CD4-positive, alpha-beta T cell treated with Interferon gamma for 1 hour (primary cell): ENCODE data around the gene ADPRH.
A peak's percentile ranks its signal among the peaks of the same experiment; 100 is the strongest.
"Not testable (repeated sequence)": the region's sequence is repeated elsewhere in the genome, so short reads cannot be mapped to it uniquely, and the experiment has no call there.

Source experiments
- DNase-seq: peaks from one replicate; pipeline ENCODE4 v3.0.0-alpha.2; 2020

Gene ADPRH

DNA sequence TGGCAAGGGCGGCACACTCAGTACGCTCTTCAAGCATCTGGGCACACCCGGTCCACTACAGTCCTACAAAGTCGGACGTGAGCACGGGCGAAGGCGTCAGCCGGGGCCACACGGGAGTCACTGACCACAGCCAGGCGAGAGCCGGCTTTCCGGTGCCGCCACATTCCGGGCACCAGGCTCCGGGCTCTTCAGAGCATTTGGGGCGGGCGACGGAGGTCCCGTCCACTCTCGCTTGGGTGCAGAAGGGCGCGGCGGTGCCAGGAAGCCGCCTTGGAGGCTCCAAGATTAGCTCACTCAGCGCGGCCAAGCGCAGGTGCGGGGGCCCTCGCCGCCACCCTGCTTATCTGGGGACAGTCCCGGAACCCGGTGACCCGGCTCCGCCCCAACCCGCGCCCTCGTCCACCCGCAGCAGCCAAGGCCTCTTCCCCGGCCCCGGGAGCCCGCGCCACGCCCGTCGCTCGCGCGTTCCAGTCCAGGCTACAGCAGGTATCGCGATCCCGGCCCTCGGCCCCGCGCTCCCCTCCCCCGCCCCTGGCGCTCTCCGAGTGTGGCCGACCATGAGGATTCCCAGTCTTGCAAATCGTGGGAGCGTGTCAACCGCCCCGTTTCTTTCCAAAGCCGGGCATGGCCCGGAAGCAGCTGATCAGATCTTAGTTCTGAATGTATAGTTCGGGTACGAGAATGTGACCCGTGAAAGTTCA is at the start of gene ADPRH:
Gene ADPRH, plus strand, starts transcription at position 127 of the 701 bp plus-strand sequence. CDS start 2,678 bp downstream, outside the sequence.
- peak; percentile 67 for DNase-seq

DNA sequence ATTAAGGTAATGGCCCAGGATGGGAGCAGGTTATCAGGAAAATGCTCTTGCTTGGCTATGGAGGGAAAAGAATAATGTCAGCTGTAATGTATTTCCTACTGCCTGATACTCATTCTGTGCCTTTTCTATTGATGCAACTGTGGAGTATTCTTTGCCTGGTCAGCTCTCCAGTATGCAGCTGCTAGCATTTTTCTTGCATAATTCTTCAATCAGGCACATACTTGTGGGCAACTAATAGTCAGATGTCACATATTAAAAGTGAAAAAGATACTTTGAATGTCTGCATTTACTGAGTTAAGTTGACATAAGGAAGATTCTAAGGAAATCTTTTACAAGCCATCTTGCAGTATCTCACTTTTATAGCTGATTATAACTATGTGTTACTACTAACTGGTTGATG is 49.4 kb upstream of the ADPRH start:
- DNase-seq = no peak

DNA sequence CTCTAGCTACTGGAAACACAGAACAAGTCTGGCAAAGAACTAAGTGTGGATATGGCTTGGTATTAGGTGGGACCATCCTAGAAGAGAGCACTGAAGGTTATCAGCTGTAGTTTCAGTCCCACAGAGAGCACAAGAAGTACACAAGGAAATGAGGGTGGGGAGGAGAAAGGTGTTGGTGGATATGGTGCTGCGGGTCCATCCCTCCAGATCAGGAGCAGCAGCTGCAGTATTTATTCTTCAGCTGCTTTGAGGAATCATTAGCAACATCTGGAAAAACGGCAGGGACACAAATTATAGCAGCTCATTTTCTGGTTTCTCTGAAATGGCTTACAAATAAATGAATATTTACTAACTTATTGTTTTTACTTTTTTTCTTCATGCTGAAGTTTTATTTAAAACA is 48.8 kb upstream of the ADPRH start:
- no peak for DNase-seq

- DNase-seq = no peak
Observed at GRCh38 chr3:119531151-119531550, 48.1 kb upstream of the ADPRH start.

DNA sequence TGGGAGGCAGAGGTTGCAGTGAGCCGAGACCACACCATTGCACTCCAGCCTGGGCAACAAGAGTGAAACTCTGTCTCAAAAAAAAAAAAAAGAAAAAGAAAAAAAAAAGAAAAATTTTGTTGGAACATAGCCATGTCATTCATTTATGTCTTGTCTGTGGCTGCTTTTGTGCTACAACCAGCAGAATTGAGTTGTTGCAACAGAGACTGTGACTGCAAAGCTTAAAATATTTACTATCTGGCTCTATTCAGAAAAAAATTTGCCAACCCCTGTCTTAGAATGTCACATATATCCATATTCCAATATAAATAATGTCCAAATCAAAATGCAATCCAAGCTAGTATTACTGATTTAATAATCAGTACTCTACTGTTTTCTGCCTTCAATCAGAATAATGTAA is 45.0 kb upstream of the ADPRH start:
- DNase-seq = no peak

GRCh38 chr3:119536757-119537156 is 42.5 kb upstream of the ADPRH start:
- no peak for DNase-seq

DNA sequence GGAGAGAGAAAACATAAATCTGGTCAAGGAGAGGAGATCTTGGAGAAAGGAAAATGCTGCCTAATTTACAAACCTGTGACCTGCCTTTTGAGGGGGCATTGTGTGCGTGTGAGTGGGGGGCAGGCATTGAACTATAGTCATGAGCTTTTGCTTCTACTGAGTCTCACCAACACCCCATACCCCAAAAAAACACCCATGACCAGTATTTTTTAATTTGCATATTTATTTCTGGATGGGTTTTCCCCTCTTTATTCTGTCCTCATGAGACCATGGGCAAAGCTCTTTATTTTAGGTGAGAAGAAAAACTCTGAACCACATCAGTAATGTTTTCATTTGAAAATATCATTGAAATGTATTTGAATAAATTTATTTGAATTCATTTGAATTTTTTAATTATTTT is 40.5 kb upstream of the ADPRH start:
- DNase-seq = no peak

- DNase-seq = no peak
Observed at GRCh38 chr3:119541547-119541946, 37.7 kb upstream of the ADPRH start.

- DNase-seq = no peak
Observed at GRCh38 chr3:119542168-119542767, 37.0 kb upstream of the ADPRH start.

DNA sequence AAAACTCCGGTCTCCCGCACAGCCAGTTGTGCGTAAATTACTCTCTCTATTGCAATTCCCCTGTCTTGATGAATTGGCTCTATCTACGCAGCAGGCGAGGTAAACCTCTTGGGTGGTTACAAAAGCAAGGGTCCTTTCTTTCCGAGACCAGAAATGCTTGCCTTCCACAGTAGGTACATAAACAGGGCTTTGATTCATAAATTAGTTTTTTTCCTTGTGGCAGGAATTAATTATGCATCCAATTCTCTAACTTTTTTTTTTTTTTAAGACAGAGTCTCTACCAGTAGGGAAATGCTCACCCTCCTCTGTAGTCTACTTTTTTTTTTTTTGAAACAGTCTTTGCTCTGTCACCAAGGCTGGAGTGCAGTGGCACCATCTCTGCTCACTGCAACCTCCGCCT is 36.1 kb upstream of the ADPRH start:
- DNase-seq = no peak

DNA sequence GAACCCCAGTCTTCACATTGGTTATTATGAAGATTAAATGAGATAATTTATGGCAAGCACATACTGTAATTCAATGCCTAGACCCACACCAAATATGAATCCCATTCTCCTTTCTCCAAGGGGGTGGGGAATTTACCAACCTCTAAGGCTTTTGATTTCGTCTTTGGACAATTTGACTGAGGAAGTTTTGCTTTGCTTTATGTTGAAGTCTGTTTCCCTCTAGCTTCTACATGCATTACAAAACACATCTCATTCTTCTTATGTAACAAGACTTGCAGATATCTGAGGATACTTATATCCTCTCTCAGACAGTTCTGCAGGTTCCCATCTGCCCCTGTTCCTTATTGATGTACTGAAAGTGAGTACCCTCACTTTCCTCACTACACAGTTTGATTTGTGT is 32.1 kb upstream of the ADPRH start:
- DNase-seq = no peak

DNA sequence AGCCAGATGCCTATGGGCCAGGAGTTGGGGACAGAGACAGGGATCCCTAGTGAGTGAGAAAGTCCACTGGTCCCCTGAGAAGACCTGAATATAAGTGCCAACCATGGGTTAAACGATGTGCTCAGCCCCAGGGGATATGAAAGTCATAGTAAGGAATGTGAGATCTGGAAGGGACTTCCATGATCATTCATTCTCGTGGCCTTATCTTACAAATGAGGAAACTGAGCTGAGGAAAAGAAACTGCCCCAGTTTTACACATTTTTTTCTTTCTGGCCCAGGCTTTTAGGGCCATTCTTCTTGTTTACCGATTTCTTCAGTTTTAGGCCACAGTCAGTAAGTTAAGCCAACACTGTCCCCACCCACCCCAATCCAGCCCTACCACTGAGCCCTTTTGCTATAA is 31.0 kb upstream of the ADPRH start:
- DNase-seq = no peak

- no peak for DNase-seq
Observed at GRCh38 chr3:119550192-119550910, 28.9 kb upstream of the ADPRH start.

DNA sequence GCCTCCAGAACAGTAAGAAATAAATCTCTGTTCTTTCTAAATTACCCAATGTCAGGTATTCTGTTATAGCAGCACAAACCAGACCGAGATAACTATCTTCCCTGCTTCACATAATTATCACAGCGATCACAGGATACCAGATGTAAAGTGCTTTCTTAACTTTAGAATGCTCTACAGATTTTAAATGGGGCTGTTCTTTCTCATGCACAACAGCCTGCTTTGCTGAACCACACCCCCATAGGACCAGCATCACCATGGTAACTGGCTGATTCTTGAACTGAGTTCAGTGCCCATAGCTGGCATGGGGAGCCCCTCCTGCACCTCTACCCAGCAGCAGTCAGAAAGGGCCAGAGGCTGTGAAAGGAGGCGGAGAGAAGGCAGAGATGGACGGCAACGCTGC is 27.7 kb upstream of the ADPRH start:
- no peak for DNase-seq

DNA sequence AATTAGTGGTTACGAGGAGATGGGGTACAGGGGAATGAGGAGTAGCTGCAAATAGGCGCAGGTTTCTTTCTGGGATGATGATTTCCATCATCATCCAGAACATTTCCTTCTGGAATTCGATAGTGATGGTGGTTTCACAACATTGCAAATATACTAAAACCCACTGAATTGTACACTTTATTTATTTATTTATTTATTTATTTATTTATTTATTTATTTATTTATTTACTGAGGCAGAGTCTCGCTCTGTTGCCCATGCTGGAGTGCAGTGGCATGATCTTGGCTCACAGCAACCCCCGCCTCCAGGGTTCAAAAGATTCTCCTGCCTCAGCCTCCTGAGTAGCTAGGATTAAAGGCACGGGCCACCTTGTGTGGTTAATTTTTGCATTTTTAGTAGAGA is 26.4 kb upstream of the ADPRH start:
- not testable (repeated sequence) for DNase-seq

- DNase-seq = no peak
Observed at GRCh38 chr3:119553823-119554415, 25.4 kb upstream of the ADPRH start.

DNA sequence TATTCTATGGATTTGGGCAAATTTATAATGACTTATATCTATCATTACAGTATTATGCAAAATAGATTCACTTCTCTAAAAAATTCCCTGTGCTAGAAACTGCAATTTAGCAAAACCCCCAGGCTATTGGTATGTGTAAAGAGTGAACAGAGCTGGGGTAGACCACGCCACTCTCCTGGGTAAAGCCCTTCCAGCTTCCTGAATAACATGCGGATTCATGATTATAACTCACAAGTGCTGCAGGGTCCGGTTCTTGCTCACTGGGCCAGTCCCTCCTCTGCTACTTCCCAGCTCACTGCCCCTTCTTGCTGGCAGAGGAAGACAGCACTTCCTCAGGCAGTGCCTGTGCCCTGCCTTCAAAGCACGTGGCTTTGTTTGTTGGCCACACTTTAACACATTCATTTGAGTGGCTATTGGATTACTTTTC is 24.0 kb upstream of the ADPRH start:
- DNase-seq = peak; percentile 60

GRCh38 chr3:119555929-119556328 is 23.4 kb upstream of the ADPRH start:
- no peak for DNase-seq

GRCh38 chr3:119557192-119557876 is 22.0 kb upstream of the ADPRH start:
- DNase-seq = no peak

DNA sequence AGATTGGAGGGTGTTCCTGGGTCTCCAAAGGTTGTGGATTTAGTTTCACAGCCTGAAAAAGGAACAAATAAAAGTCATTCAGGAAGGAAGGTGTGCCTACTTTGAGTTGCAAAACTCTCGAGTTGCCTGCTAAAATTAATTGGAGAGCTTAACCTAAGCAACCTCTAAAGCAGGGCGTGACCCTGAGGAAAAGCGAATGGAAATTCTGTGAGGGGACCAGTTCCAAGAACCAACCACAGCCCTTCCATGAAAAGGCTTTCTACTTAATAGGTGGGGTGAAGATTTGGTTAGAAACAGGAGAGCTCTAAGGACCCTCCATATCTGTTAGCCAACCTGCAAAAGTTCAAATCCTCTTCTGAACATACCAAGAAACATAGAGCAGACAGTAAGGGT is 21.4 kb upstream of the ADPRH start:
- no peak for DNase-seq

GRCh38 chr3:119558626-119559317 is 20.5 kb upstream of the ADPRH start:
- DNase-seq = no peak

DNA sequence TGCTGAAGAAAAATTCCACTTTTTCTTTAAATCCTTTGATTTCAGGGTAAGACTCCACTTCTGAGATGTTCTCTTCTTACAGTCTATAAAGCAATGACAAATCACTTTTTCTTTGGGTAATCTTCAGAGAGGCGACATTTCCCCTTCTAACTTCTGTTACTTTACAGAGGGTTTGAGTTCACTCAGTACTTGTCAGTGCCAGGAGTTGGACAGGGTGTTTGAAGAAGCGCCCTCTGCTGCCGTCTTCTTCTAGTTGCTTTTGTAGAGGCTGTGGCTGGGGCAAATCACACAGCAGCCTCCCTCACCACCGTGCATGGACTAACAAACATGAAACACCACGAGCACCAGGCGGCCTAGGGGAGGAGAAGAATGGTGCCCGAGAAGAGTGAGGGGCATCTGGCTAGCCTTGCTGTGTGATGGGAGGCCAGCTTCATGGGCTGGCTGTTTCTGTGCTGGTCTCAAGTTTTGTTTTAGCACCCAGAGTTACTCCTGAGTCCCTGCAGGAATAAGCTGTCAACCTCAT is 19.8 kb upstream of the ADPRH start, which contains the start of gene CD80:
Gene CD80, minus strand, starts transcription at position 174 of the 523 bp plus-strand sequence. CDS start 1,886 bp downstream, outside the sequence.
- DNase-seq = peak; percentile 74
